Measurements from ENCODE around the gene PTPRR. TPM values are rescaled to one million over a fixed set of nuclear protein-coding genes. Genes with fewer than 3 reads are reported as not detected.

The PTPRR gene
- total and polyA plus RNA-seq, 2 of the 13 experiments (the other 11 are each of a cell fraction or from before 2014, with no cell fraction given): not detected

DNA sequence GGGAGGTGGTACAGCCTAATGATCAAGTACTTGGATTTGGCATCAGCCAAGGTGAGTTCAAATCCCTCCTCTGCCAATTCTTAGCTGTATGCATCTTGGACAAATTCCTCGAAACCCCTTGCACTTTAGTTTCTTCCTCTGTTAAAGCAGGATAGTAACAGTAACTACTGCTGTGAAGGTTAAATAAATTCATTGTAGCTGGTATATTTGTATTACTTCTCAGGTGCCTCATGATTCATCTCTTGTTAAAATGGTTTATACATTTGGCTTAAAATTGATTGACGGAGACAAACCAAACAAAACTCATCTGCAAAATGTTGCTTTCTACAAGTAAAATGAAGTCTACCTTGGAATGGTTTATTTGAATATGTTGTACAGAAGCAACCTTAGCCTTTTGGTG lies 281.0 kb downstream of the PTPRR start:
- 60% methylated on average over 2 of the region's 2 CpGs for WGBS (ENCODE audit: low lambda C conversion rate)
- Histone ChIP-seq H3K9ac (ENCODE audit: insufficient read depth, low read depth, low read length) (no peak overlapping the region), H3K9me3 (ENCODE audit: low read length) (no peaks in the 10 kb centered on the region), H4K20me1 (ENCODE audit: insufficient read depth, low read length) (no peaks in the 10 kb centered on the region), H3K79me2 (ENCODE audit: insufficient read depth, low read length) (no peaks in the 10 kb centered on the region), H3K4me2 (ENCODE audit: low read depth, low read length) (no peak overlapping the region), H3K27me3 (ENCODE audit: control insufficient read depth in 1 of 2, insufficient read depth in 2 of 2, low read length in 2 of 2) (no peaks in the 10 kb centered on the region; a peak in 1 of 5 replicates), H3K36me3 (replicated peaks in 1 of 2; ENCODE audit: control insufficient read depth in 1 of 2, insufficient read depth in 2 of 2, low read length in 2 of 2) (no peaks in the 10 kb centered on the region), H3K4me3 (replicated peaks in 1 of 3; ENCODE audit: insufficient read depth in 1 of 3, low read depth in 2 of 3, low read length in 3 of 3) (no peak overlapping the region), H3K27ac (ENCODE audit: extremely low read length, insufficient read depth, low read length) (no peak overlapping the region), H2AFZ (ENCODE audit: low read length) (no peak overlapping the region), H3K4me1 (ENCODE audit: insufficient read depth, low read length) (no peaks in the 10 kb centered on the region)
- ATAC-seq (no peak), FAIRE-seq (no peak), DNase-seq (ENCODE audit: low spot score) (no peak)
- in situ Hi-C loops (cut with HindIII; ENCODE audit: extremely low pct_ligation_motif_present, low pct_unique_long_range_greater_than_20kb) (no loop called here), intact Hi-C loops (cut with micrococcal nuclease; ENCODE audit: unreplicated experiment) (no loop called here)
- BruUV-seq (replicated peaks): no TSS peak
- ChIA-PET CTCF (ENCODE audit: low intra/inter-chr PET ratio, low total read pairs) (no interaction called here), POLR2A (no interaction called here)
- TF ChIP-seq, protein P1, sequence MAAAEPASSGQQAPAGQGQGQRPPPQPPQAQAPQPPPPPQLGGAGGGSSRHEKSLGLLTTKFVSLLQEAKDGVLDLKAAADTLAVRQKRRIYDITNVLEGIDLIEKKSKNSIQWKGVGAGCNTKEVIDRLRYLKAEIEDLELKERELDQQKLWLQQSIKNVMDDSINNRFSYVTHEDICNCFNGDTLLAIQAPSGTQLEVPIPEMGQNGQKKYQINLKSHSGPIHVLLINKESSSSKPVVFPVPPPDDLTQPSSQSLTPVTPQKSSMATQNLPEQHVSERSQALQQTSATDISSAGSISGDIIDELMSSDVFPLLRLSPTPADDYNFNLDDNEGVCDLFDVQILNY (CRISPR knock-in tag; conservative IDR thresholded peaks at IDR 0.05): no peak
- no peak for TF ChIP-seq ZNF3 (CRISPR knock-in tag; IDR thresholded peaks at IDR 0.05)
- TF ChIP-seq, protein P2, sequence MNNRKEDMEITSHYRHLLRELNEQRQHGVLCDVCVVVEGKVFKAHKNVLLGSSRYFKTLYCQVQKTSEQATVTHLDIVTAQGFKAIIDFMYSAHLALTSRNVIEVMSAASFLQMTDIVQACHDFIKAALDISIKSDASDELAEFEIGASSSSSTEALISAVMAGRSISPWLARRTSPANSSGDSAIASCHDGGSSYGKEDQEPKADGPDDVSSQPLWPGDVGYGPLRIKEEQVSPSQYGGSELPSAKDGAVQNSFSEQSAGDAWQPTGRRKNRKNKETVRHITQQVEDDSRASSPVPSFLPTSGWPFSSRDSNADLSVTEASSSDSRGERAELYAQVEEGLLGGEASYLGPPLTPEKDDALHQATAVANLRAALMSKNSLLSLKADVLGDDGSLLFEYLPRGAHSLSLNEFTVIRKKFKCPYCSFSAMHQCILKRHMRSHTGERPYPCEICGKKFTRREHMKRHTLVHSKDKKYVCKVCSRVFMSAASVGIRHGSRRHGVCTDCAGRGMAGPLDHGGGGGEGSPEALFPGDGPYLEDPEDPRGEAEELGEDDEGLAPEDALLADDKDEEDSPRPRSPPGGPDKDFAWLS (CRISPR knock-in tag; IDR thresholded peaks at IDR 0.05; ENCODE audit: borderline replicate concordance): no peak
- TF ChIP-seq ZNF841 (CRISPR knock-in tag; IDR thresholded peaks at IDR 0.05; ENCODE audit: borderline replicate concordance): no peak
- TF ChIP-seq, protein P3, sequence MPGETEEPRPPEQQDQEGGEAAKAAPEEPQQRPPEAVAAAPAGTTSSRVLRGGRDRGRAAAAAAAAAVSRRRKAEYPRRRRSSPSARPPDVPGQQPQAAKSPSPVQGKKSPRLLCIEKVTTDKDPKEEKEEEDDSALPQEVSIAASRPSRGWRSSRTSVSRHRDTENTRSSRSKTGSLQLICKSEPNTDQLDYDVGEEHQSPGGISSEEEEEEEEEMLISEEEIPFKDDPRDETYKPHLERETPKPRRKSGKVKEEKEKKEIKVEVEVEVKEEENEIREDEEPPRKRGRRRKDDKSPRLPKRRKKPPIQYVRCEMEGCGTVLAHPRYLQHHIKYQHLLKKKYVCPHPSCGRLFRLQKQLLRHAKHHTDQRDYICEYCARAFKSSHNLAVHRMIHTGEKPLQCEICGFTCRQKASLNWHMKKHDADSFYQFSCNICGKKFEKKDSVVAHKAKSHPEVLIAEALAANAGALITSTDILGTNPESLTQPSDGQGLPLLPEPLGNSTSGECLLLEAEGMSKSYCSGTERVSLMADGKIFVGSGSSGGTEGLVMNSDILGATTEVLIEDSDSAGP (CRISPR knock-in tag; IDR thresholded peaks at IDR 0.05; ENCODE audit: borderline replicate concordance): no peak
- no peak for TF ChIP-seq ZNF713 (CRISPR knock-in tag; IDR thresholded peaks at IDR 0.05)
- no peak for TF ChIP-seq MXD4 (CRISPR knock-in tag; IDR thresholded peaks at IDR 0.05)
- TF ChIP-seq U2AF2 (IDR thresholded peaks at IDR 0.05; ENCODE audit: low read depth, low read length): no peak
- TF ChIP-seq SALL1 (CRISPR knock-in tag; IDR thresholded peaks at IDR 0.05): no peak
- TF ChIP-seq, protein P4, sequence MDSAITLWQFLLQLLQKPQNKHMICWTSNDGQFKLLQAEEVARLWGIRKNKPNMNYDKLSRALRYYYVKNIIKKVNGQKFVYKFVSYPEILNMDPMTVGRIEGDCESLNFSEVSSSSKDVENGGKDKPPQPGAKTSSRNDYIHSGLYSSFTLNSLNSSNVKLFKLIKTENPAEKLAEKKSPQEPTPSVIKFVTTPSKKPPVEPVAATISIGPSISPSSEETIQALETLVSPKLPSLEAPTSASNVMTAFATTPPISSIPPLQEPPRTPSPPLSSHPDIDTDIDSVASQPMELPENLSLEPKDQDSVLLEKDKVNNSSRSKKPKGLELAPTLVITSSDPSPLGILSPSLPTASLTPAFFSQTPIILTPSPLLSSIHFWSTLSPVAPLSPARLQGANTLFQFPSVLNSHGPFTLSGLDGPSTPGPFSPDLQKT (CRISPR knock-in tag; IDR thresholded peaks at IDR 0.05; ENCODE audit: borderline replicate concordance): no peak
- TF ChIP-seq, protein P5, sequence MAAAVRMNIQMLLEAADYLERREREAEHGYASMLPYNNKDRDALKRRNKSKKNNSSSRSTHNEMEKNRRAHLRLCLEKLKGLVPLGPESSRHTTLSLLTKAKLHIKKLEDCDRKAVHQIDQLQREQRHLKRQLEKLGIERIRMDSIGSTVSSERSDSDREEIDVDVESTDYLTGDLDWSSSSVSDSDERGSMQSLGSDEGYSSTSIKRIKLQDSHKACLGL (CRISPR knock-in tag; IDR thresholded peaks at IDR 0.05): no peak
- no peak for TF ChIP-seq ZFP36 (IDR thresholded peaks at IDR 0.05; ENCODE audit: borderline replicate concordance, low read depth, low read length, partially characterized antibody)
- TF ChIP-seq SP5 (CRISPR knock-in tag; IDR thresholded peaks at IDR 0.05; ENCODE audit: borderline replicate concordance, low read depth): no peak
- no peak for TF ChIP-seq CHCHD3 (CRISPR knock-in tag; IDR thresholded peaks at IDR 0.05)
- no peak for TF ChIP-seq KAT8 (CRISPR knock-in tag; IDR thresholded peaks at IDR 0.05)
- no peak for TF ChIP-seq ZNF782 (CRISPR knock-in tag; IDR thresholded peaks at IDR 0.05; ENCODE audit: borderline replicate concordance)
- TF ChIP-seq NFYC (CRISPR knock-in tag; IDR thresholded peaks at IDR 0.05): no peak
- TF ChIP-seq, protein P6, sequence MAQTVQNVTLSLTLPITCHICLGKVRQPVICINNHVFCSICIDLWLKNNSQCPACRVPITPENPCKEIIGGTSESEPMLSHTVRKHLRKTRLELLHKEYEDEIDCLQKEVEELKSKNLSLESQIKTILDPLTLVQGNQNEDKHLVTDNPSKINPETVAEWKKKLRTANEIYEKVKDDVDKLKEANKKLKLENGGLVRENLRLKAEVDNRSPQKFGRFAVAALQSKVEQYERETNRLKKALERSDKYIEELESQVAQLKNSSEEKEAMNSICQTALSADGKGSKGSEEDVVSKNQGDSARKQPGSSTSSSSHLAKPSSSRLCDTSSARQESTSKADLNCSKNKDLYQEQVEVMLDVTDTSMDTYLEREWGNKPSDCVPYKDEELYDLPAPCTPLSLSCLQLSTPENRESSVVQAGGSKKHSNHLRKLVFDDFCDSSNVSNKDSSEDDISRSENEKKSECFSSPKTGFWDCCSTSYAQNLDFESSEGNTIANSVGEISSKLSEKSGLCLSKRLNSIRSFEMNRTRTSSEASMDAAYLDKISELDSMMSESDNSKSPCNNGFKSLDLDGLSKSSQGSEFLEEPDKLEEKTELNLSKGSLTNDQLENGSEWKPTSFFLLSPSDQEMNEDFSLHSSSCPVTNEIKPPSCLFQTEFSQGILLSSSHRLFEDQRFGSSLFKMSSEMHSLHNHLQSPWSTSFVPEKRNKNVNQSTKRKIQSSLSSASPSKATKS (CRISPR knock-in tag; IDR thresholded peaks at IDR 0.05): no peak

Measured in HepG2 (cell line).